Hypothalamus (tissue), 51 donors: ENCODE data around the gene QTRT2.

ENCODE experiments used
- DNase-seq, 51 donors: peaks; one replicate each; lab custom pipeline; 2025; lab: John Stamatoyannopoulos, UW

Gene QTRT2

DNA sequence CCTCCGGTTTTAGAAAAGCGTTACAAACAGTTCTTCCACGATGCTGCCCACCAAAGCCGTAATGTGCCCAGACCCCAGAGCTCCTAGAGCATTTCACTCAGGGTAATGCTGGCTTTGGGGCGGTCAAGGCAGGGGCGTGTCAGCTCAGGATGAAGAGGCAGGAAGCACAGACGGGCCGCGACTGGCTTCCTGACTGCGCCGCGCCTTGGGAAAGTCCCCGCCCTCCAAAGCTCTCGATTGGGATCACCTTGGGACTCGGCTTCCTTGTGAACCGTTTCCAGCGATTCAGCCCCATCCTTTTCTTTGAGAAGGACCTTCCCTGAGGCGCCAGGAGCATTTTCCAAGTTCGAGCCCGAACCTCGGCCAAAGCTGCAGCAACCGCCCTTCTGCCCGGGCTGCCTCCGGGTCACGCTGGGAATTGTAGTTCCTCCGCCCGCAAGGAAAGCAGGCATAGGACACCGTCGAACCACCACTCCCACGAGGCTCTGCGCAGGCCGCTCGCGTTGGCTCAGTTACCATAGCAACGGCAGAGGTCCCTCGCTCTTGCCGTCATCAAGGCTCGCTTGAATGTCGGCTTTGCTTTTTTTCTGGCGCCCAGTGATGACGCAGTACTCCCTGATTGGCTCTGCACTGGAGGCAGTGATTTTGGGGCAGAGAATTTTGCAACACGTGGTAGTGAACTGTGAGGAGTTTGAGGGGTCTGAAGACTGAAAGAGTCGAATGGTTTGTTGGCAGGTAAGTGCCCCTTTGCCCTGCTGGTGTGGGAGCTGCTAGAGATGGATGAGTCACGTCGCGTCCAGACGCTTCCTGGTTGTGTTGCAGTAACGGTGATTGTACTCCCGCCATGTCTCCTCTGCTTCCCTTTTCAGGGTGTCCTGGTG lies at the start of gene QTRT2, which contains the start of gene CCDC191:
QTRT2 (plus strand) TSS at position 608 of the 881 bp plus-strand sequence. CDS start 8,521 bp downstream, outside the sequence.
CCDC191 (minus strand) TSS at position 397 of the 881 bp plus-strand sequence; CDS start at position 337, 60 bp downstream.
- DNase-seq: peak; percentile 80 to 100 (median 98)

DNA sequence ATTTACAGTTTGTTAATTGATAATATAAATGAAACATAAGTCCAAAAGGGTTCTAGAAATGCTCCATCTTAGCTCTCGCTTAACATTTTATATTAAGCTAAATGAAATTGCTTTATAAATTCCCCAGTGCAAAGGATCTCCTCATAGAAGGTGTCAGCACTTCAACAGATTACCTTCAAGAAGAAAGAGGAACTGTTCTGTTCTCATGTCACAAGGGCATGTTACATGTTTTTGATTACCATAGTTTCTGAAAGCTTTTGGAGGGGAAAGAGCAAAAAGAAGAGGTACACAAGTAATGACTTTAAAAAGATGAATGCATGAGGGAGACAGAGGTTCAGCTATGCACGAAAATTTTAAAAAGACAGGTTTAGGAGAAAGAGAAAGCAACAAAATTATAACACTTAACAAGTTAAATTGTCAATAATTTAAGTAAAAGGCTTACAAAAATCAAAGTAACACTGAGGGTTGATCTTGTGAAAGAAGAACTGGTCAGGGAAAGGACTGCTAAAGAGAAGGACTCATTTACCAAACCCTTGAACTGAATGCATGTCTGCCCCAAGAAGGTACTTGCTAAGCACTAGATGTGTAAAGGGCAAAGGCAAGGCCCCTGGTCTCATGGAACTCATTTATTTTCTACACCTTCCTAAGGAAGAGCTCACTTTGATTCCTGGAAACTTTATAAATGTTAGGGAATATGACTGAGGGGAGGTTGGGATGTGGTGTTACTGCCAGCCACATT lies 45.3 kb upstream of the QTRT2 start:
- DNase-seq: no peak

GRCh38 chr3:114014211-114014610 lies 42.3 kb upstream of the QTRT2 start:
- no peak for DNase-seq

DNA sequence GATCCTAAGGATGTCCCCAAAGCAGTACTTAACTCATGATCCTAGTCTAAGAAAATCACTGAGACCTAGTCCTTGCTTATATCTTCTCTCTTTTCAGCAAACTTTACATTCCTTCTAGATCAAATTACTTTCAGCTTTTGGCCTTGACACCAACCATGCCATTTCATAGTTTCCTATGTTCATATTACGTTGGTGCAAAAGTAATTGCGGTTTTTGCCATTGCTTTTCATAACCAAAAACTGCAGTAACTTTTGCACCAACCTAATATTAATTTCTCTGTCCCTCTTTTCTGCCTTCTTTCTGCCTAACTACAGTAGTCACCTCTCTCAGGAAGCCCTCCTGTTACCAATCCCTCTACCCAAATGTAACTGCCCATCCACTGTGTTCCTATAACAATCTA lies 37.1 kb upstream of the QTRT2 start:
- no peak for DNase-seq

GRCh38 chr3:114020907-114021306 lies 35.6 kb upstream of the QTRT2 start:
- no peak for DNase-seq

- no peak for DNase-seq
Observed at GRCh38 chr3:114022145-114022802, 34.3 kb upstream of the QTRT2 start.

GRCh38 chr3:114025451-114025850 lies 31.1 kb upstream of the QTRT2 start:
- DNase-seq: no peak

GRCh38 chr3:114026331-114026730 lies 30.2 kb upstream of the QTRT2 start:
- DNase-seq: no peak

GRCh38 chr3:114033721-114034120 lies 22.8 kb upstream of the QTRT2 start:
- no peak for DNase-seq

- DNase-seq: no peak
Observed at GRCh38 chr3:114034211-114034610, 22.3 kb upstream of the QTRT2 start.

DNA sequence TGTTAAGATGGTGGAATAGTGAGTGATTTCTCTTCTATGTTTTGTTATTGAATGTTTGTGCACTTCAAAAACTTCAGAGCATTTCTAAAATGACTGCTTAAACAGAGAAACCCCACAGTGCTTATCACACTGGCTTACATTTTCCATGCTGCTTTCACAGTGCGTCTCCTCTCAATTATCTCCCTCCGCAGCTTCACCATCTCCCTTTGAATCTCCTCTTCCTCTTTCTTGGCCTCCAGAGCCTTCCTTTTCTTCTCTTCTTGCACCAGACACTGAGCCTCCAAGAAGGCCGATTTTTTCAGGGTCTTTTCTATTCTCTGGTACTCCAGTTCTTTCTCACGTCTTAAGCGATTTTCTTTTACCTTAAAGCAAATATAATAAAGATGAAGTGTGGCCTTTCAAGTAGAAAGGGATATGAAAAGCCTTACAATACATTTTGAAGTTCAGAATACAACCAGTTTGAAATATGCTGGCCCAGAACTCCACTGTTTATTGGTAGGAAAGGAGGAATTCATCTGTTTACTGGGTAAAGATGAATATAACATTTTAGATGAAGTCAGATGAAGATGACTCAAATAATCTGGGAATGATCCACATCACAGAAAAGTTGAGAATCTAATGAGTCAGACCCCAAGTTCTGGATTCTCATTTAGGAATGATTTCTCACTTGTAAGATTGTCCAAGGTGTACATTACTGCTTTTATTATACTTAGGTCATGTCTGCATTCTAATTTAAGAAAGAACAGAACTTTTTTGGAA lies 21.6 kb upstream of the QTRT2 start:
- no peak for DNase-seq

- no peak for DNase-seq
Observed at GRCh38 chr3:114035896-114036295, 20.6 kb upstream of the QTRT2 start.

GRCh38 chr3:114043205-114043604 lies 13.3 kb upstream of the QTRT2 start:
- DNase-seq: no peak

- DNase-seq: no peak
Observed at GRCh38 chr3:114052216-114052615, 4.3 kb upstream of the QTRT2 start.

- no peak for DNase-seq
Observed at GRCh38 chr3:114057011-114057347, 442 bp downstream of the QTRT2 start.

- DNase-seq: no peak
Observed at GRCh38 chr3:114058646-114059045, 2.1 kb downstream of the QTRT2 start.

DNA sequence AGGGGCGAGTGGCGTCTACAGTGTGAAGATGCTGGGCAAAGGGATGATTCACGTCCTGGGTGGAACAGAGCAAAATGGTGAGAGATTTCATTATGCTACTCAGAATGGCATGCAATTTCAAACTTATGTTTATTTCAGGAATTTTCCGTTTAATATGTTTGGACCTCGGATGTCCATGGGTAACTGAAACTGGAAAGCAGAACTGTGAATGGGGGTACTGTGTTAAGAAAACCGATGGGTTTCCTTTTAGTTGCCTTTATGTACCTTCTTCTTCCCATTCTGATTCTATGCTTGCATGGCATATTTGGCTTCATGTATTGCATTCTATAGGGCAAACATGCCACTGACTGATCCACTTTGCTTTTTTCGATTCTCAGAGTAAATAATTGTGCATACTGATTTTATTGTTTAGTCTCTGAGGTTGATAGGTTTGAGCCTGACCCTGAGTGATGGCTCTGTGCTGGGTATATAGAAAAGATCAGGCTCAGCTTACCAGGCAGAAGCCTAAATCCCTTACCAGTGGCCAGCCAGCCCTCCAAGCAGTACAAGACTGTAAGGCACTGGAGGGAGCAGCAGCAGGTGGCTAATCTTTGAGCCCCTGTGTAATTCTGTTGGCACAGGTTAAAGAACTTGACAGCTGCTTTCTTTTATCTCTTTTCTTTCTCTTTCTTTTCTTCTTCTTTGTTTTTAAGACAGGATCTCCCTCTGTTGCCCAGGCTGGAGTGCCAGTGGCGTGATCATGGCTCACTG lies 4.5 kb downstream of the QTRT2 start:
- no peak for DNase-seq

DNA sequence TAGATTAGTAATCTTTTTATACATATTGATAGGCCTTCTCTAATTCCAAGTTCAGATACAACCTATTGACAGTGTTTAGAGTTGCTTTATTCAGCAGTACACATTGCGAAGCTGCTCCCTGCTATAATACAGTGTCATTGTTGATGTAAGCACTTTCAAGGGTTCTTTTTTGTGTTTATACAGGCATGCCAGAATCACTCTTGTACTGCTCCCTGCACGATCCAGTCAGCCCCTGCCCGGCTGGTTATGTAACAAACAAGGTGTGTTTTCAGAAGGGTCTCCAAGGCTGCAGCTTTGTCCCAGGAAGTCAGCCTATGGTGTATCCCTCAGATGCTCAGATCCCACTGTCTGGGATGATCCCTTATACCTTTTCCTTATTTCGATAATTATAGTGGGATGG lies 11.3 kb downstream of the QTRT2 start:
- DNase-seq: no peak

DNA sequence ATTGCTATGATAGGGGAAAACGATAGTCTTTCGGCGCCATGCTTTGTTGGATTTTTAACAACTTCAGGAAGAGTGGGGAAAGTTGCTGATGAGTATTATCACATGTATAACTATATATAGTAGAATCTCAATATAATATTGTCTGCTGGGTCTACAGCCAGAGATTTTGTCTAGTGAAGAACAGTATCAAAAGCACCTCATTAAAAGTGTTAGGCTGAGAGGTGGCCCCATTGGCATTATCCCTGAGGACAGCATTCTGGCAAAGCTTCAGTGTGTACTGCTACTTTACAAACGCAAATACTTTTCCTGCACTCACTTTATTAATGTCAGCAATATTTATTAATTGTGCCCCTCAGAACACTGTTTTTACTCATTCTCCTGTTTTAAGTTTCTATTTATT lies 11.8 kb downstream of the QTRT2 start:
- no peak for DNase-seq

DNA sequence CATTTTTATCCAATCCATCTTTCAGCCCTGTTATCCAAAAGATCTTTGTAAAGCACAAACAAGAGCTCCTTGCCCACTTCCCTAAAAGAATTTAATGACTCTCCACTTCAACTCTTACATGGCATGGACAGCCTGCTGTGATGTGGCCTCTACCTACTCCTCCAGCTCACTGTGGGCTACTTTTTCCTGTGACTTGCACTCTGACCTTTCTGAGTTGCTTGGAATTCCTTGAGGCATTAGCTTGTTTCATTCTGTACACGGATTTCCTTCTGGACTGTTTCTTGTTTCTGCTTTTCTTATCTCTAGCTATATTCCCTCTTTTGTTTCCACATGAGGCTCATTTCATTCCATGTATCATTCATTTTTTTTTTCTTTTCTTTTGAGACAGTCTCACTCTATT lies 15.2 kb downstream of the QTRT2 start:
- no peak for DNase-seq
